Colon (tissue), 2 donors: ENCODE results near the gene EYA4.
"Not testable (repeated sequence)": the region's sequence is repeated elsewhere in the genome, so short reads cannot be mapped to it uniquely, and the experiment has no call there.

Source experiments
- FAIRE-seq: peaks from 2 replicates; lab custom pipeline; 2012; peaks lifted over from hg19 to GRCh38; lab: Jason Lieb, UNC
- donor health status: control.
- donor health status: control.

Gene EYA4

DNA sequence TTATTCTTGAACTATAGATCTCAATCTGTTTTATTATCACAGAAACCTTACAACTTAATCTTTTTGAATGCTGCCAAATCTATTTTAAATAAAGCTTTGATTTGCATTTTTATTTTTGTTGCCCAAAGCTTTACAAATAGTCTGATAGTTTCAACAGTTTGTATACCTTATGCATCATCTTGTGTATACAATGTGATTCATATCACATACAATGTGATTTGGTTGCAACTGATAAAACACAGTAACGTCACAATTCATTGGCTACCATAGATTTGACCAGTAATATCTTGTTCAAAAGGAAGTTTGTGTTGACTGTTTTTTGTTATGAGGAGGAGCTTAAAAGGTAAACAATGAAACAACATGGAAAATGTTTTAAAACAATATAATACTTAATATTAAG lies 110.9 kb downstream of the EYA4 start:
- FAIRE-seq, result no peak

DNA sequence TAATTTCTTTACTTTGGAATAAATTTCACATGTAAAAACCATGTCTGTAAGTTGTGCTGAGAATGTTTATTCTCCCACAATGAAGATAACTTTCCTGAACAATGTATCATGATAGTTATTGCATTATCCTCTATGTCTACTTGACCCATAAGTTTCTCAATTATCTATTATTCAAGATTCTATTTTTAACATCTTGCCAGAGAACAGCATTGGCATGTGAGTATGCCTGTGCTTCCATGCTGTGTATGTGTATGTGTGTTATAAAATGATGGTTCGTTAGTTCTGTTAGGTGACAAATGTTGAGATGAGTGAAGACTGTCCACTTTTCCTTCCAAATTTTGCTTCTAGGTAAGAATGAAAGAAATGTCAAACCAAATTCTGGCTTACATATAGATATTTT lies 111.9 kb downstream of the EYA4 start:
- FAIRE-seq, result no peak

DNA sequence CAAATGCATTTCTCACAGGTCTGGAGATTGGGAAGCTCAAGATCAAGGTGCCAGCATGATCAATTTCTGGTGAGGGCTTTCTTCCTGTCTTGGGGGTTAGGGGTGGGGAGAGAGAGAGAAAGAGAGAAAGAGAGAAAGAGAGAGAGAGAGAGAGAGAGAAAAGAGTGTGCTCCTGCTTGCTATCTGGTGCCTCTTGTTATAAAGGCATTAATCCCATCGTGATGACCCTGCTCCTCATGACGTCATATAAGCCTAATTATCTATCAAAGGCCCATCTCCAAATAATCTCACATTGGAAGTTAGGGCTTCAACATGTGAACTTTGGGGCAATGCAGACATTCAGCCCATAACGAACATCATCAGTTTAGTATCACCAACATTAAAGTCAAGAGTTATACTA lies 114.8 kb downstream of the EYA4 start:
- no peak for FAIRE-seq

DNA sequence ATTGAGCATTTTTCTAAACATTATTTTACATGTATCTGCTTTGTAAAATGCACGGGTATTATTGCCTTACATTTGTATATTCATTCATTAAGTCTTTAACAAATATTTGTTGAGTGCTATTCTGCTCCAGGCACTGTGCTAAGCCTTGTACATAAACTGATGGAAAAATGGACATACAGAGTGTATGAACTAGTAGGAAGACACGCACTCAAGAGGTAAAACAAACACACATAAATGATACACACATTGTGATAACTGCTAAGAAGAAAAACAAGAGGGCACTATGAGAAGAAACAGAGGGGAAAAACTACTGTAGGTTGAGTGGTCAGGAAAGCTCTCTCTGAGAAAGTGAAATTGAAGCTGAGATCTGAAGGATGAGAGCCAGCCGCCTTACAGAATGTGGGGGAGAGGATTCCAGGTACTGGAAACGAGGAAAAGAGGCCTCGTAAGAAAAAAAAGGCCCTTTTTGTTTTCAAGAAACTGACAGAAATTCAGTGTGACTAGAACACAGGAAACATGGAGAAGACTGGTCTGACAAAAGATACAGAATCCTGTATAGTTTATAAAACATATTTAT lies 117.5 kb downstream of the EYA4 start:
- no peak for FAIRE-seq

DNA sequence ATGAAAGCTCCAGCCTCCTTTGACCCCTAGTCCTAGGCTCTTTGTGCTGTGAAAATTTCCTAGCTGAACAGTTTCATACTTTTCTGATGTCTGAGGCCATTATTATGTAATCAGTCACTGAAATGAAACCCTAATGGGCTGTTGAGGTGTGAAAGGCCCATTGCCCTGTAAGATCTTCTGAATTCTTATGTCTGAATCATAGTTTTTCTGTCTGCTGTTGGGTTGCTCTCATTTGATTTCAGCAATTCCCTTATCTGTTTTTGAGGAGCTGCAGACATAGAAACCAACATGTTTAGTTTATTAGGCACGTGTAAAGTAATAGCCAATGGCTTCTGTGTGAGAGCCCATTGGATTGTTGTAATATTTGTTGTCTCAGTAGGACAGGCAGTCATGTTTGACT lies 118.1 kb downstream of the EYA4 start:
- FAIRE-seq, result no peak

DNA sequence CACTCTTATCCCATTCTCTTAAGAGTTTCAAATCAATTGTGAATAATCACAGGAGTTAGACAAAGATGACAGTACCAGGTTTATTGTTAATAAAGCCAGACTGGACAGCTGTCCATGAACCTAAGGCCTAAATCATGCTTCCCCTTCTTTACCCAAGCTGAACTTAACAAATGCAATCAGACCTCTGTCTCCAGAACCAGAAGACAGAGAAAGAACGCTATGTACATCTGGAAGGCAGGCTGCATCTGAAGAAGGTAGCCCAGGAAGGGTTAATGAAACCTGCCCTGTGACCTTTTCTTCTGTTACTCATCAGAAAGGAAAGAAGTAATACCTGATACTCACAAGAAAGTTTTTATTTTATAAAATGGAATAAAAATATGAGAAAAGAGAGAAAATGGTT lies 118.6 kb downstream of the EYA4 start:
- no peak for FAIRE-seq

DNA sequence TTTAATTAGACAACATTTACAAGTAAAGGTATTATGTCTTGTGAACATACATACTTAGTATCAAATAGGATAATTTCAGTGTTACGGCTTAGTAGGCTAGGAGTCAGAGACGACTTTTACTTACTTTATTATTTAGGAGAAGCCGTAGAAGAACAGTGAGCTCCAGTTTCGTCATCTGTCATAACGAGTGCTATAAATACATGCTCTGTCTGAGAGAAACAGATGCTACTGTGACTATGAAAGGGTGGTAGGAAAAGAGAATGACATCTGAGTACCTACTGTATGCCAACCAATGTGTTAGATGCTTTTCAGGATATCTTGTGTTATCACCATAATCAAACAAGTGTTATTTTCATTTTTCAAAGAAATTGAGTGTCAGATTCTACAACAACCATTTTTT lies 119.0 kb downstream of the EYA4 start:
- no peak for FAIRE-seq

DNA sequence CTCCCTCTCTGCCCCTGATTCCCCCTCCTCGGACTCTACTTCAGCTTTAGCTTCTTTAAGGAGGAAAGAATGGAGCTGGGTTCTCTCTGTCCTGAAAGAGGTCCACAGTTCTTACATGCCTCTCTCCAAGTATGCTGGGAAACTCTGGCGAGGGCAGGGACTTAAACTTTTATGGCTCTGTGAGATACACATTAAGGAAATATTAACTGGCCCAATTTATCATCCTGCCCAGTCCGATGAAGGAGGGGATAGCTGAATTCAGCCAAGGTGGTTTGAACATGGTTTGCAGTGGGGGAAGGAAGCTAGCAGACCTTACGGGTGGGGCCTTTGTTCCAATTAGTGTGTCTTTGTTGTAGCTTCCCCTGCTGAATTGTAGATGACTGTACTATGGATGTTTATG lies 121.7 kb downstream of the EYA4 start:
- no peak for FAIRE-seq

DNA sequence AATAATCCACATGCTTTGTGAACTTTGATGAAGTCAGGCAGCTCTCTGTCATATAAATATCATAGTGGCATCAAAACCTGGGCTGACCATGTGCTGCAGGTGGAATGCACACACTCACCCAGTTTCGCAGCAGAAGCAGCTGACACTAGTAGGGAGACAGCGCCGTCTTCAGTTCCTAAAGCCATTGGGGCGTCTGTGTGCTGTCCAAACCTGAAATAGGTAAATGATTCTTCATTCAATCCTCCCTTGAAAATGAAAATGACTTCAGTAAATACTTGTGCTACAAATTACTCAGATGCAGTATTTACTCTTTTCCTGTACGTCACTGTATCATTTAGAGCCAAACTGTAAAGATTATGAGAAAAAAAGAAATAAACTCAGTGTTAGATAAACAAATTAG lies 127.5 kb downstream of the EYA4 start:
- FAIRE-seq, result no peak

DNA sequence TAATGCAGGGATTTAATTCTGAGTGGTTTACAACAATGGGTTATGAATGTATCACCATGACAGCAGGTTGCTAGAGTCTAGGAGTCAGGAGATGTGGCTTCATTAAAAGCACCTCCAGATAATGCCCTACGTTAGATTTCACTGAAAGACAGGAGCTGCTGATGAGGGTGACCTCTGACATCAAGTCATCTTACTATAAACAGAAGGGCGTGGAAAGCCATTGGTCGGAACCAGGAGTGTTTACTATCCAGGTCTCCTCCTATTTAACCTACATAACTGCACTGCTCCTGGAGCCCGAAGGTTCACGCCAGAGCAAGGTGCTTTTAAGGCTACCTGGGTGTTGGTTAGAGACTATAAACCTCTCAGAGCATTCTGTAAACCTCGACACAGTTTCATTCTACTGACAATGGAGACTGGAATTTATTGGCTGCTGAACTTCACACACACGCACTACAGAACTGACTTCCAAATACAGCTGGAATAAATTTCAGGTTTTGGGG lies 128.7 kb downstream of the EYA4 start:
- FAIRE-seq, result no peak

DNA sequence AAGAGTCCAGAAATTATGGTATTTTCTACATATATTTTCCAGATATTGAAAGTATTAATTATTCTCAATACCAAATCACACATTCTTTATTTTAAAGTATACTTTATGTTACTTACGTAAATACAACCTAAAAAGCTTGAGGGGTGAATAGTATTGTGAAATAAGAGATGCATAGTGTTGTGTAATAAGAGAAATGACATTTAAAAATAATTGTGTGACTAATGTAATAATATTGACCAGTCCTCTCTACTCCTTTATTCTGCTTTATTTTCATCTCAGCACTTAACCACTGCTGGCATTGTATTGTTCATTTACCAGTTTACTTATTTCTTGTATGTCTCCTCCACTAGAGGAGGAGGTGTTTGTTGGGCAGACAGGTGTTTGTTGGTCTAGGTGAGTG lies 135.6 kb downstream of the EYA4 start:
- FAIRE-seq, result no peak

DNA sequence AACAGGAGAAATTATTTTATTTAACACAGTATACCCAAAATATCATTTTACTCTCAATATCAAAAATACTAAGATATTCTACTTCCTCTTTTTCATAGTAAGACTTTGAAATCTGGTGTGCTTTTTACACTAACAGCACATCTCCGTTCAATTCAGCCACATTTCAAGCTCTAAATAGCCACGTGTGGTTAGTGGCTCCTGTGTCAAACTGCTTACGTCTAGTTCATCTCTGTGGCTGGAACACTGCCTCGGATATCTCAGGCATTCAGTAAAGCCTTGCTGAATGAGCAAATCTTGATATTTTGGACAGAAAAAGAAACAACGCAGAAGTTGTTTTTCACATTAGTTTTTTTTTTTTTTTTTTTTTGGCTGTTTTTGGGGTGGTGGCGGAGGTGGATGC lies 136.1 kb downstream of the EYA4 start:
- no peak for FAIRE-seq

DNA sequence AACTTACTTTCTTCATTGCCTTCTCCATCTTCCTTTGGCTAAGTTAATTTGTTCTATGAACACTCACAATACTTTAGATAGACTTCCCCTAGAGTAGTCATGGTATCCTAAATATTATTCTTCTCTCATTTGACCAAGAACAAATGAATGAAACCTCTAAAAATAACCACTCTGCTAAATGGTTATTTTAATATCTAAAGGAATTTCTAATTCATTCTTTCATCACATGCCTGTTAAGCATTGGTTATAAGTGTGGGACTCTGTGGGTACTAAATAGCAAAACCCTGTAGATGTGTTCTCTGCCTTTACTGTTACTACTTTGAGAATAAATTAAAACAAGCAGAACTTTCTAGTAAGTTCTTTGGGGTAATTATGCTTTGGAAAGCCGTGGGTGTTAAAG lies 138.9 kb downstream of the EYA4 start:
- FAIRE-seq, result no peak

DNA sequence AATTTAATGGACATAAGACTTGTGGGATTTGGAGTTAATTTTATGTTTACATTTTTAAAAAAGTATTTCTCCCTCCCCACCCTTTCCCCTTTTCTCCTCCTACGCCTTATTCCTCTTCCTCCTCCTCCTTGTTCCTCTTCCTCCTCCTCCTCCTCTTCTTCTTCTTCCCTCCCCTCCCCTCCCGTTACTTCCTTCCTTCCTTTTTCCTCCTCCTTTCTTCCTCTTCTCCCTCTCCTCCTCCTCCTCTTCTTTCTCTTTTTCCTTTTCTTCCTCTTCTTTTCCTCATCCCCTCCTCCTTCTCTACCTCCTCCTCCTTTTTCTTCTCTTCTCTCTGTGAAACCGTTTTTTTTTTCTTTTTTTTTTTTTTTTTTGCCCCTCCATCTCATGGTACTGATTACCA lies 139.6 kb downstream of the EYA4 start:
- FAIRE-seq, result no peak

DNA sequence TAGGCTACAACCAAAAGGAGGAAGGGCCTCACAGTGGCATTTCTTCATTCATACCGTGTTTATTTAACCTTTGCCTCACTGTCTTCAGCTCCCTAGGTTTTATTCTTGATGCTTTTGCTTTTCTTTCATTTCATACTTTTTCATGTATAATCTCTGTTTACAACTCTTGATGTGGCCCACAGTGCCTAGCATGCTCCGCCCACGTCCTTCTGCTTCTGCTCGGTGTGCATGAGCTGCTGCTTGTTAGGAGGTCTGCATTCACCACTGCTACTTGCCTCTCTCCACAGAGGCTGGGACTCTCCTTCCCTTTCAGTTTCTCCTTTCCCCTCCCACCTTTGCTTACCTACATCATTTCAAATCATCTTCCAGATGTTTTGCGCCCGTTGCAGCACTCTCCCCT lies 147.6 kb downstream of the EYA4 start:
- FAIRE-seq, result no peak

DNA sequence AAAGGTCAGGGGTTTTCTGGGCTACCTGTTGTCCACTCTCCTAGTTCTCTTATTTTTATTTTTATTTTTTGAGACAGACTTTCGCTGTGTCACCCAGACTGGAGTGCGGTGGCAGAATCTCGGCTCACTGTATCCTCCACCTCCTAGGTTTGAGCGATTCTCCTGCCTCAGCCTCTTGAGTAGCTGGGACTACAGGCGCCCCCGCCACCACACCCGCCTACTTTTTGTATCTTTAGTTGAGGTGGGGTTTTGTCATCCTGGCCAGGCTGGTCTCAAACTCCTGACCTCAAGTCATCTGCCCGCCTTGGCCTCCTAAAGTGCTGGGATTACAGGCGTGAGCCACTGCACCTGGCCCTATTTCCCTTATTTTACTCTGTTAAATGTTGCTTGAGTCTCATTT lies 149.0 kb downstream of the EYA4 start:
- FAIRE-seq, result no peak

DNA sequence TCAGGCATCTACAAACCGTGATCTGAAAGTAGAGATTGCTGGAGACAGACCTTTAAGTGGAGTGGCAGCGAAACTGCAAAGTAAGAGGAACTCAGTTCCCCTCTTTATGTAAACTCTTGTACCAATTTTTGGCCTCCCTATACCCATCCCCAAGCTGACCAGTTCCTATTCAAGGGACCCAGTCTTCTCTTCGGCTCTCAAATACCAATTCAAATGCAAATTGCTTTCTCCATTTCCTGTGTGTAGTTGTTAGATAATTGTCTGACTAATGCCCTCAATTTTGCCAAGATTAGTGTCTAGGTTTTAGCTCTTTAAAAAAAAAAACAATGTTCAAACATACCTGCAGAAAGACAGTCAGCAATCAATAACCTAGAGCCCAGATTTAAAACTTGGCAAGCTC lies 150.9 kb downstream of the EYA4 start:
- no peak for FAIRE-seq

DNA sequence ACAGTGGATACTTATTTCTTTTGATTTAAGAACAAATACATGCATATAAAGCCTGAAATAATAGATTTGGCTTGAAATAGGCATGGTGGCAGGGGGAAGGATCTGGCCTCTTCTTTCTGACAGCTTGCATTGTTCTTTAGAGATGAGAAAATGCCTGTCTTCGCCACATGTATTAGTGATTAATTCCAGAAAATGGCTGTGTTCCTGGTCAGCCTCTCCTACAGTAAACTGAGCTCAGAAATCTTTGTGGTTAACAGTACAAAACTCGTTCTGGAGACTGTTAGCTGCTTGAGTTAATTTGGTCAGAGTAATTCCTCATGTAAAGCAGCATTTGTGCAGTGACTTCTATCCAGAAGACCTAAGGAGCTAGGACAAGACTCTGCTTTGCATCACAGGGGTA lies 151.5 kb downstream of the EYA4 start:
- FAIRE-seq, result no peak

DNA sequence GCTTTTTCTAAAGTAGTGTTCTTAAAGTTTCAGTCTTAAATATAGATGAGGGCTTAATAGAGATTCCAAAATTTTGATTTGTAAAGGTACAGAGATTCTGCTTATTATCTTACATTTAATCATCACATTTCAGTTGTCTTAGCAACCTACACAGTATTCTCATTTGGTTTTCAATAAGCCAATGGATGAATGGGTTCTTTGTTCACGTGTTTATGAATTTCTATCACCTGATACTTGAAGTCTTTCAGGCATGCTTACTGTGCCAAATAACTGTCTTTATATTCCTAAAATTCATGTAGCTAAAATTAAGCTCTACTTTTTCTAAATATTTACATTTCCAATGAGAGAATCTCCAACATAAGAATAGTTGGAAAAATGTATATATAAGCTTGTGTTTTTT lies 152.7 kb downstream of the EYA4 start:
- FAIRE-seq, result no peak

DNA sequence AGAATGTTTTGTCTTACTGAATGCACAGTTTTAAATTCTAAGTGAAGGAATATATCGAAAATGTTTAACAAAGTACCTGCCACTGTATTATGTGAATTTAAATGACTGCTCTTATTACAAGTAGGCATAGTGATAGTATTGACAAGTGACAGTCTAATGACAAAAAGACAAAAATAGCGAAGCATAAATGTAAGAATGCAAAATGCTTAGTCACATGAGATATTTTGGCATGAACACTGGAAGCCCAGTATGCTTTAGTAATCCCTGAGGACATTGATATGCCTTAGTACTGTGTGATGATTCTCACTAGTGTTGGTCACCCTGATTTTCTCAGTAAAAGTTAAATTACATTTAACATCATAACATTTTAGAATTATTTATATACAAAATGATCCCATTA lies 153.5 kb downstream of the EYA4 start:
- no peak for FAIRE-seq

DNA sequence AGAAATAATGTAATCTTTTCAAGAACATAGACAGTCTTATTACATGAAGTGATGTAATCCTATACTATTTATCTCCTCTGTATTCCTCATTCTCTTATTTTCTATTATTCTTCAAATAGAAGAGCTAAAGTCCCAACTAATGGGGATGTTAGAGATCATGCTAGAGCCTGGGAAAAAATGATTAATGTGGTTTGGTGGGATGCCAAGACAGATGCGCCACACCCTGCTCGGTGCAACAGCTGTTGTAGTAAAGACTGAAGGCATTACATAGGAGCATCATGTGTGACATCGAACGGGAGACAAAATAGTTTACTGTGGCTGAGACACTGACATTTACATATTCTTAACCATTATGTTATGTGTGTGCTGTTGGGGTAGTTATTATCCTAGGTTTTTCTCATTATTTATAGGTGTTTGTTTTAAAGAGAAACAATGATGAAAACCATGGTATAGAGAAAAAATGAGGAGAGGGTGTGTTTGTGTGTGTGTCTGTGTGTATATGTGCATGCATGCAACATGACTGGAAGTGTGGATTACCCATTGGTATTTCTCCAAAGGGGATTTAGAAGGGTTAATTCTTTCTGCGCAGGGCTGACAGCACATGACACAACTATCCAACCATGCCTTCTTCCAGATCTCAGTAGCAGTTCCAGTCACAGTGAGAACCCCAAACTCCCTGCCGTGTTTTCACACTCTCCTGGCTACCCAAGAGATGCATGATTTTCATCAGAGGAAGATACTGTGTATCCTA lies 155.3 kb downstream of the EYA4 start:
- no peak for FAIRE-seq

DNA sequence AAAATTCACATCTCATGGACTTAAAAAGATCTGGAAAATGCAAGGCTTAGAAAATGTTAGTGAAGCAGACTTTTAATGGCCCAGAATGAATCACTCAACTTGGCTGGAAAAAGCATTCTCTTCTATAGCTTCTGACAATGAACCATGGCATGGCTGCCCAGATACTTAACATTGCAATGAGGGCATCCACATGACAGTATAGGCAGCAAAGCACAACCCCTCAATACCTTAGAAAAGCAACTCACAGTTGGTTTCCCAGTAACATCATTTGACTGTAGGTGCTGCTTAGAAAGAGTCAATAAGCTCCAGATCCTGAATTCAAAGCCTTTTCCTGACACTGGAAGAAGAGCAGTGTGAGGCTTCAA lies 155.8 kb downstream of the EYA4 start:
- FAIRE-seq, result no peak

DNA sequence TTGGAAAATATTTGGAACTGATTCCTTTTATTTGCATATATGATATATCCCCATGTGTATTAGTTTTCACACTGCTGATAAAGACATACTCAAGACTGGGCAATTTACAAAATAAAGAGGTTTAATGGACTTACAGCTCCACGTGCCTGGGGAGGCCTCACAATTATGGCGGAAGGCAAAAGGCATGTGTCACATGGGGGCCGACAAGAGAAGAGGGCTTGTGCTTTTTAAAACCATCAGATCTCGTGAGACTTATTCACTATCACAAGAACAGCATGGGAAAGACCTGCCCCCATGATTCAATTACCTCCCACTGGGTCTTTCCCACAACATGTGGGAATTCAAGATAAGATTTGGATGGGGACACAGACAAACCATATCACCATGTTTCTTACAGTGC lies 156.4 kb downstream of the EYA4 start:
- FAIRE-seq, result not testable (repeated sequence)

DNA sequence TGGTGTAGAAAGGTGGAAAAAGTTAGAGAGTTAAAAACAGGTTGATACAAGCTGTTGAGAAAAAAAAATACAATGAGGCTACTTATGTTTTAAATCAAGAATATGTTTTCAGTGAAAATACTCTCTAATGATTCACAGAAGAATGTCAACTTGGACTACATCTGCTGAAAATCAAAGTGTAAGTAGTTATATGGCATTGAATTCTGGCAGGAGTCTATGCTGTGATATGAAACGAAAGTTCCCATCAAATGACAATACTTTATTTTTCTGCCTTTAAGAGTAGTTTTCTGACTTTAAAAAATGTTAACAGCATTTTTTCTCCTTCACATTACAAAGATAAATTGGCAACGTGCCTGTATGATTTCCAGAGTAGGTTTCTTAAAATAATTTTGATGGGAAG lies 158.3 kb downstream of the EYA4 start:
- FAIRE-seq, result no peak
